COR-L47 (cell line): ENCODE measurements around the gene ANXA6.

Experiments
- DNase-seq: peaks from one replicate; lab custom pipeline; 2025; lab: John Stamatoyannopoulos, UW

Gene ANXA6

DNA sequence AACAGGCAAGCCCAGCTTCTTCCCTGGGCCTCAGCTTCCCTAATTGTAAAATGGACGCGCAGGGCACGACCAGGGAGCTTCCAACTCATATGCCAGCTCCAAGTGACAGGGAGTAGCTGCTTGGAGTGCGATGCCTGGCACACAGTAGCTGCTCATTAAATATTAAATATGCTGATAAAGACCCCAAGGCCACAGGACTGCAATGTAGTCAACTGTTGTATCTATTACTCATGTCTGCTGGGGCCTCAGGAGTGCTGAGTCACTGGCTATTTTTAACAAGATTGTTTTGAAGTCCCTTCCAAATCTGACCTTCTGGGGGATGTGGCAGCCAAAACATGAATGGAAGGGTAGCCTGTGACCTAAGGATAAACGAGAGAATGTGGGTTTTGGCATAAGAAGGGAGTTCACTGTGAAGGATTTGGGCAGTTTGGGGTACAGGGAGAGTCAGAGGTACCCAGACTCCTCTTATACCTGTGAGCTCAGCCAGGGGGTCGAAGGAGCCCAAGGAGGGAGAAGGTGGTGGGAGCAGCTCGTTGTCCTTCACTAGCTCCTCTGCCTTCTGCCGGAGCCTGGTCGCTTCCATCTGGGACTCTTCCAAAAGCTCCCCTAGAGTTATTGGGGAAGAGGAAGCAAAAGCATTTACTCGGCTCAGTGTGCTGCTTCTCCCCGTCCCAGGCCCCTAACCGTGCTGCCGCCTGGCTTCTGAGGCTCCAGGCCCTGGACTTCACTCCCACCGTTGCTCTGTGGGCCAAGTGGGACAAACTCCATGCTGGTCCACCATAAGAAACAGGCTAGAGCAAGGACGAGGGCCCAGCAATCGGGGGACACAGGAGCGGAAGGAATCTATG, 94.2 kb downstream of the ANXA6 start:
- DNase-seq, result no peak

DNA sequence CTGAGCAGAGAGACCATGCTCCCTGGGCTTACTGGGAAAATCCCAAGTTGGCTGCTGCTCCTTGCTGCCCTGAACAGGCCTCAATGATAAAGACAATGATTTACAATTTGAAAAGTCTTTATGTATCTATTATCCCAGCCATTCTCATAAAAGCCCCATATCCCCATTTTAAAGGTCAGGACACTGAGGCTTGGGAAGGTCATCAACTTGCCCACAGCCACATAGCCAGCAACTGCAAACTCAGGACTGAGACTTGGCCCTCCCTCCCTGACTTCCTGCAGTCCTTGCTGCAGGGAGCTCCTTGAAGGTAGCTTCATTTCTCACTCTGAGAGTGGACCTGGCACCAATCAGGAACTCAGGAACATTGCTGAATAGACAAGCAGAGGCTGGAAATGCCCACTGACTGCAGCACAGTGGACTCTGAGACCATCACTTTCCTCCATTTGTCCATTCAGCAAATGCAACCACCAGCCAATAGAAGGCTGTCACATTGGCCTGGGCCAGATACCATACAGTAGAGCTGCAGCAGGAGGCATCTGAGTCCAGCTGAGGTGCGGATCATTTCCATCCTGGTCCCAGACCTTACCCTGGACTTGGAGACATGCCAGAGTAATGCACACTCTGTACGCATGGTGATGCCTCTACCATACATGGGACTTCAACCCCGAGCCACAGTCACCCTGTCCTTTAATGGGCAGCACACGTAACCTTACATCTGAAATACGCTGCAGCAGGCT, 95.0 kb downstream of the ANXA6 start:
- DNase-seq, result no peak

- no peak for DNase-seq
These were observed 96.8 kb downstream of the ANXA6 start for GRCh38 chr5:151060742-151061141.

DNA sequence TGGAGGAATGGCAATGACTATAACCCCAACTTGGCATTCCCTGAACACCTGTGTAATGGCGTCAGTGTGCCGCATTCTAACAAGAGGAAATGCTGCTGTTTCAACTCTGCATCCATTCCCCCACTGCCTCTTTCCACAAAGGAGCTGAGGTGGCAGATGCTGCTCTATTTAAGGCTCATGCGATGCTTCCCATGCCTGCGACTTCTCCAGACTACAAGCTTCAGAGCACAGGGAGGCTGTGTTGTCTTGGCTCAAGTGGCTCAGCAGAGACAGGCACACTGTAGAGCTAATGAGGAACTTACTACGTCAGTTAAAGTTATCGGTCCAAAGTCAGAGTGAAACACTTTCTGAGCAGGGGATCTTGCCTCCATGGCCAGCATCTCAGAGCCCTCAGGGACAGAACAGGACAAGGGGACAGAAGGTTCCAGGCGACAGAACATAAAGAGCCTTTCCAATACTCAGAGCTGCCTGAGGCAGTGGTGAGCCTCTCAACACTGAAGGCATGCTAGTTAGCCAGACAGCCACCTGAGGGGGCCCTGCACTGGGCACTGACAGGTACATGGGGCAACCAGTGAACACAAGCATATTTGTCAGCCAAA, 98.6 kb downstream of the ANXA6 start:
- no peak for DNase-seq

- no peak for DNase-seq
These were observed 99.3 kb downstream of the ANXA6 start for GRCh38 chr5:151058301-151058700.

- DNase-seq, result no peak
These were observed 100.9 kb downstream of the ANXA6 start for GRCh38 chr5:151056379-151057325.

GRCh38 chr5:151055336-151055735, 102.2 kb downstream of the ANXA6 start:
- no peak for DNase-seq

DNA sequence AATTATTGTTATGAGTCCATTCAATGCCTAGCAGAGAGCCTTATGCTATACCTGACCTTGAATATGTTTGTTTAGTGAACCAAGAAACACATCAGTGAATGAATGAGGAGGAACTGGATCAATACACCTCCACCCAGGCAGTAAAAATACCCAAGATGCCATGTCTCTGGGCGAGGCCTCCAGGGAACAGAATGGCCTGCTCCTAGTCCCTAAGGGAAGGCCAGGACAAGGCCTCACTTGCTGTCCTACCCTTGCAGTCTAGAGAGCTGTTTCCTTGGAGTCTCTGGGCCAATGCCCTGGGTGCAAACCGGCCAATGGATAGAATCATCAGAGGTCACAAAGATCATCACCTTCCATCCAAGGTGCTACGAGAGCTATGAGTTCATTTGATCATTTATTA, 102.9 kb downstream of the ANXA6 start:
- DNase-seq, result no peak

DNA sequence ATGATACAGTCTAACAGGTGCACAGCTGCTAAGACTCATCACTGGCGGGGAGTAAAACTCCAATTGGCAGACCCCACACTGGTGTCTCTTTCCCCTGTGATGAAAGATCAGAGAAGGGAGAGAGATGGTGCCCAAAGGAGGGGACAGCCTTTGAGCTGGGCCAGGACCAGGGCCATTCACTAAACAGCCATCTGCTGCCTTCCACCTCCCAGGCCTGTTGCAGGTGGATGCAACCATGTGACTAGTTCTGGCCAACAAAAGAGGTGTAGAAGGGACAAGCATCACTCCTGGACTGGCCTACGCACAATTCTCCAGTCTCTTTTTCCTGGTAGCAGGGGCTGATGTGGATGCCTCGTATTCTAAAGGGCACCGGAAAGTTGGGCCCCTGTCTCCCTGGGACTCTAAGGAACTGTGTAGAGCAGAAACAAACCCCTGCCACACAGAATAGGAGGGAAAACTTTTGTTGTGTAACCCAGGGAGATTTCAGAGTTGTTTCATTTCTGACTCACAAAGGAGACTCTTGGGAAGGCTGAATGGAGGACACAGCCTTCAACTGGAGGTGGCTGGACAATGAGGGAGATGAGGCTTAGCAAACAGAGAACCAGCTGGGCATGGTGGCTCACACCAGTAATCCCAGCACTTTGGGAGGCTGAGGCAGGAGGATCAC, 103.7 kb downstream of the ANXA6 start:
- no peak for DNase-seq

DNA sequence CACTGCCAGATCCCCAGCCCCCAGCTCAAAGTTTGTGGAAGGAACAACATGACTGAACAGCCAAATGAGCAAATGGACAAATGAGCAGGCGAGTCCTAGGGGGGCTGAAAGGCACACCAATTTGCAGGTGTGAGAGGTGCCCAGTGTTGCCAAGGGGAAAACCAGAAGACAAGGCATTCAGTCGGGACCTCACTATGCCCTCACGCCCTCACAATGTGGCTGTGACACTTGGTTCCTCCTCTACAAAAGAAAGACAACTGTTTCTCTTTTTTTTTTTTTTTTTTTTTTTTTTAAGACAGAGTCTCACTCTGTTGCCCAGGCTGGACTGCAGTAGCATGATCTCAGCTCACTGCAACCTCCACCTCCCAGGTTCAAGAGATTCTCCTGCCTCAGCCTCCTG, 104.7 kb downstream of the ANXA6 start:
- DNase-seq, result no peak

GRCh38 chr5:151051931-151052608, 105.5 kb downstream of the ANXA6 start:
- no peak for DNase-seq

DNA sequence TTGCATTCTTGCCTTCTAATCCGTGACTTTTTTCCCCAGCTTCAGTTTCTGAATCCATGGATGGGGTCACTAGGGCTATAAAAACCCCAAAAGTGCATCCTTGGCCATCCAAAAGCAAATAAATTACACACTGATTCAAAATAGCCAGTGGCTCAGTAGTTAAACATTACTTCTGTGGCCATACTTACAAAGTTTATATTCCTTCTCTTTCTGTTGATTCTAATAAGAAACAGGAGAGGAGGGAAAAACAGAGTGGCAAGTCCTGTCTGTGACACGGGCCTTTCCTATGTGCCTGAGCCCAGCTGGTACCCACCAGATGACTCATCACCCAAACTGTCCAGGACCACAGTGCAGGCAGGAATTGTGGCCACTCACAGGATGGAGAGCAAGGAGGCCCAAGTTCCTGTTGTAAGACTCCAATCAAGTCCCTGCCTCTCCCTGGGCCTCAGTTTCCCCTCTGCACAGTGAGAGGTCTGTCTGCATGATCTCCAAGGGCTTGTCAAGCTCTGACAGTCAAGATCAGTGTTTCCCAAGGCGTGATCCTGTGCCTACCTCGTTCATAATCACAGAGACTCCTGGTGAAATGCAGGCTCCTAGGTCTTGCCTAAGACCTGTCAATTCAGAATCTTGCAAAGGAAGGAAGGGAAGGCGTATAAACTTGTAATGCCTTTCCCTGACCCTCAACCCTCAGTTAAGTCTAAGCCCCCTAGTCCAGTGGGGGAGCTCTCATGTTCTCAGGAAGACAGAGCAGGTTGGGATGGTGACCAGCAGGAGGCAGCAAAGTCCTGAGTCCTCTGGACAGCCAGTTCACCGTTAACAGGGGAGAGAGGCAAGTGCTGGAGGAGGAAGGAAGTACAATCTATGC, 106.3 kb downstream of the ANXA6 start:
- DNase-seq, result peak; percentile 59
